HCT116 (cell line): ENCODE data around the gene CCDC183. TPM values are rescaled to one million over a fixed set of nuclear protein-coding genes. Genes with fewer than 3 reads are reported as not detected.

Experiments used
- ATAC-seq: fragments of 200-7000 bp; cut with Tn5 transposase; 2 replicates; pipeline ENCODE4 v1.9.1; 2020; ENCODE audit warnings: mild to moderate bottlenecking, moderate library complexity
- BruUV-seq: library from RNA; stranded (reverse); fragments of 400-500 nt; replicated peaks from 2 replicates; lab custom pipeline; 2021; lab: Mats Ljungman, UMichigan
- CTCF ChIA-PET: fragments of 300-600 bp; sonication (Branson Sonifier 250); formaldehyde crosslinking; loops from one replicate; lab custom pipeline; 2021; ENCODE audit warnings: antibody characterized with exemption; lab: Charles Lee
- POLR2A ChIA-PET: fragments of 300-600, 350-600 bp; sonication (Branson Sonifier 250); formaldehyde crosslinking; loops from one replicate; lab custom pipeline; 2021; ENCODE audit warnings: antibody characterized with exemption; lab: Charles Lee
- RAD21 ChIA-PET, 2 experiments: fragments of 300-600 bp; sonication (Branson Sonifier 250); formaldehyde crosslinking; loops; one replicate each; lab custom pipeline; 2023; ENCODE audit warnings: low total read pairs in 2 of 2; ENCODE audit not compliant: uncharacterized antibody in 2 of 2, unreplicated experiment in 2 of 2, low non-redundant PET in 1 of 2; lab: Charles Lee
- DNase-seq: peaks from one replicate; pipeline ENCODE4 v3.0.0-alpha.2; 2010; ENCODE audit warnings: low read depth, low spot score
- H2AFZ ChIP-seq: fragments of 200-600 bp; shearing (Covaris generic), sonication (generic); 2 replicates; pipeline ENCODE4 v1.6.1; 2017; ENCODE audit warnings: low read depth, mixed run types, mixed read lengths, antibody characterized with exemption, low read length; ENCODE audit not compliant: poor library complexity, severe bottlenecking
- H3K27ac ChIP-seq: 2 replicates; pipeline ENCODE4 v1.5.1; 2012; ENCODE audit warnings: low read depth, low read length
- H3K27me3 ChIP-seq: fragments of 200-600 bp; sonication (generic); 2 replicates; pipeline ENCODE4 v1.6.1; 2016; ENCODE audit warnings: mixed run types, low read length, mixed read lengths; ENCODE audit not compliant: insufficient read depth
- H3K36me3 ChIP-seq, 2 experiments: fragments of 200-500 bp in 1 of 2; fragments of 200-600 bp in 1 of 2; sonication (Bioruptor generic) in 1 of 2; sonication (generic) in 1 of 2; 2 replicates each; pipeline versions ENCODE4 v1.5.1 to v1.6.1; 2014 to 2016; ENCODE audit warnings: low read length in 2 of 2, inconsistent platforms in 1 of 2, mixed read lengths in 1 of 2, mixed run types in 1 of 2; ENCODE audit not compliant: insufficient read depth in 2 of 2, control insufficient read depth in 1 of 2
- H3K4me1 ChIP-seq, 2 experiments: fragments of 200-600 bp in 1 of 2; sonication (generic) in 1 of 2; 2 replicates each; pipeline versions ENCODE4 v1.5.1 to v1.6.1; 2012 to 2017; ENCODE audit warnings: low read length in 2 of 2, inconsistent platforms in 1 of 2, mild to moderate bottlenecking in 1 of 2, mixed read lengths in 1 of 2, mixed run types in 1 of 2, moderate library complexity in 1 of 2; ENCODE audit not compliant: insufficient read depth in 2 of 2, control insufficient read depth in 1 of 2
- H3K4me2 ChIP-seq: fragments of 200-600 bp; sonication (generic); 2 replicates; pipeline ENCODE4 v1.6.1; 2017; ENCODE audit warnings: mixed run types, low read length, mixed read lengths
- H3K4me3 ChIP-seq, 2 experiments: fragments of 200-600 bp in 1 of 2; sonication (generic) in 1 of 2; replicated peaks in 1 of 2; 2 replicates each; pipeline ENCODE4 v1.5.1; 2011 to 2016; ENCODE audit warnings: low read length in 2 of 2, control low read depth in 1 of 2, low read depth in 1 of 2, mild to moderate bottlenecking in 1 of 2, mixed read lengths in 1 of 2, mixed run types in 1 of 2
- H3K79me2 ChIP-seq: fragments of 200-600 bp; sonication (generic); 2 replicates; pipeline ENCODE4 v1.6.1; 2017; ENCODE audit warnings: mild to moderate bottlenecking, mixed run types, low read length, moderate library complexity, mixed read lengths; ENCODE audit not compliant: insufficient read depth
- H3K9ac ChIP-seq: fragments of 200-600 bp; sonication (generic); 2 replicates; pipeline ENCODE4 v1.6.1; 2016; ENCODE audit warnings: low read length, mixed read lengths
- H3K9me2 ChIP-seq: fragments of 200-600 bp; sonication (generic), shearing (Covaris generic); 2 replicates; pipeline ENCODE4 v1.6.1; 2017; ENCODE audit warnings: mixed run types, mild to moderate bottlenecking, moderate library complexity; ENCODE audit not compliant: insufficient read depth
- H3K9me3 ChIP-seq, 2 experiments: fragments of 200-500 bp in 1 of 2; fragments of 200-600 bp in 1 of 2; sonication (Bioruptor generic) in 1 of 2; sonication (generic) in 1 of 2; 2 replicates each; pipeline ENCODE4 v1.6.1; 2014 to 2017; ENCODE audit warnings: low read length in 2 of 2, mixed read lengths in 2 of 2, inconsistent platforms in 1 of 2, low read depth in 1 of 2, mild to moderate bottlenecking in 1 of 2, mixed run types in 1 of 2, moderate library complexity in 1 of 2; ENCODE audit not compliant: control insufficient read depth in 1 of 2, insufficient read depth in 1 of 2
- H4K20me1 ChIP-seq: fragments of 200-600 bp; sonication (generic), shearing (Covaris generic); 2 replicates; pipeline ENCODE4 v1.6.1; 2017; ENCODE audit warnings: mixed run types, mild to moderate bottlenecking, moderate library complexity; ENCODE audit not compliant: insufficient read depth
- CBX3 ChIP-seq: IDR thresholded peaks from 2 replicates; pipeline ENCODE4 v1.6.1; 2012; ENCODE audit warnings: low read depth
- EGR1 ChIP-seq: IDR thresholded peaks from 2 replicates; pipeline ENCODE4 v1.6.1; 2012; ENCODE audit warnings: low read depth
- ELF1 ChIP-seq: IDR thresholded peaks from 2 replicates; pipeline ENCODE4 v1.6.1; 2012; ENCODE audit warnings: low read depth, borderline replicate concordance
- FOSL1 ChIP-seq: IDR thresholded peaks from 2 replicates; pipeline ENCODE4 v1.6.1; 2012; ENCODE audit warnings: low read depth
- POLR2A ChIP-seq: IDR thresholded peaks from 2 replicates; pipeline ENCODE4 v1.7.0; 2011; ENCODE audit warnings: borderline replicate concordance; ENCODE audit not compliant: insufficient read depth, insufficient read length; ENCODE audit errors: extremely low read depth
- POLR2AphosphoS5 ChIP-seq: IDR thresholded peaks from 2 replicates; pipeline ENCODE4 v1.6.1; 2011; ENCODE audit warnings: mild to moderate bottlenecking, low read depth, low read length, moderate library complexity
- RAD21 ChIP-seq: IDR thresholded peaks from 2 replicates; pipeline ENCODE4 v1.6.1; 2012; ENCODE audit warnings: low read depth, mild to moderate bottlenecking
- SIN3A ChIP-seq: IDR thresholded peaks from 2 replicates; pipeline ENCODE4 v1.6.1; 2012; ENCODE audit warnings: low read depth
- SP1 ChIP-seq: IDR thresholded peaks from 2 replicates; pipeline ENCODE4 v1.6.1; 2012; ENCODE audit warnings: low read depth
- TCF7L2 ChIP-seq: IDR thresholded peaks from 2 replicates; pipeline ENCODE4 v1.7.0; 2011; ENCODE audit warnings: borderline replicate concordance, inconsistent platforms; ENCODE audit not compliant: insufficient read depth, insufficient read length; ENCODE audit errors: extremely low read depth
- YY1 ChIP-seq: IDR thresholded peaks from 2 replicates; pipeline ENCODE4 v1.6.1; 2011; ENCODE audit warnings: low read length, low read depth, moderate library complexity, mild to moderate bottlenecking; ENCODE audit not compliant: insufficient replicate concordance; ENCODE audit errors: extremely low read depth
- ZFX ChIP-seq: fragments of 450-650 bp; IDR thresholded peaks from 2 replicates; pipeline ENCODE4 v1.6.1; 2017
- intact Hi-C: fragments of 100-400 bp; cut with micrococcal nuclease; formaldehyde crosslinking; loops from 2 replicates; pipeline ENCODE4 v1.10.0; 2022
- total RNA-seq: library from RNA; stranded (reverse); gene quantifications from one replicate; pipeline ENCODE4 v1.2.1, GENCODE V29; 2021; ENCODE audit not compliant: unreplicated experiment
- TF ChIP-seq, protein P1 (sequence below): IDR thresholded peaks from 2 replicates; pipeline ENCODE4 v1.6.1; 2011; ENCODE audit warnings: mild to moderate bottlenecking, low read length, moderate library complexity; ENCODE audit not compliant: insufficient replicate concordance; ENCODE audit errors: extremely low read depth
- TF ChIP-seq, protein P2 (sequence below): IDR thresholded peaks from 2 replicates; pipeline ENCODE4 v1.6.1; 2012; ENCODE audit warnings: low read depth
- TF ChIP-seq, protein P3 (sequence below): IDR thresholded peaks from 2 replicates; pipeline ENCODE4 v1.6.1; 2012
- TF ChIP-seq, protein P4 (sequence below), 3 experiments: fragments of 200-600 bp in 1 of 3; sonication (generic) in 1 of 3; IDR thresholded peaks in 2 of 3; conservative IDR thresholded peaks in 1 of 3; 2 replicates each; pipeline ENCODE4 v1.5.1; 2012 to 2017; ENCODE audit warnings: low read depth in 2 of 3, low read length in 2 of 3, antibody characterized with exemption in 1 of 3, borderline replicate concordance in 1 of 3, control low read depth in 1 of 3, mild to moderate bottlenecking in 1 of 3, mixed read lengths in 1 of 3, mixed run types in 1 of 3, moderate library complexity in 1 of 3; ENCODE audit not compliant: insufficient read depth in 1 of 3
- TF ChIP-seq, protein P5 (sequence below): IDR thresholded peaks from 2 replicates; pipeline ENCODE4 v1.6.1; 2012

CCDC183 gene
- total RNA-seq, 1 experiment from 2014 or later: 2.8 TPM

DNA sequence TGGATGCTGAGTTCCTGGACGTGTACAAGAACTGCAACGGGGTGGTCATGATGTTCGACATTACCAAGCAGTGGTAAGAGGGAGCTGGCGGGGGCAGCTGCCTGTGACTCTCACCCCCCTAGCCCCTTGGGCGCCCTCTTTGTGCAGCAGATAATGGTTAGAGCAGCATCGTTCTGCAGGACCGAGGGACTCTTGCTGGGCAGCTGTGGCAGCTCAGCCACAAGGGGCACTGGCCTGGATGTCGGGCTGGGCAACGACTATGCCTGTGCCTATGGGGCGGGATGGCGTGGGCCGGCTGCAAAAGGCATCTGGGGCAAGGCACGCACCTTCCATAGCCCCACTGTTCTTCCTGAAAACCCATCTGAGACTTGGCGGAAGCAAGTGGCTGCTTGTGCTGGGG, 33.3 kb downstream of the CCDC183 start:
- Histone ChIP-seq H3K4me1 (no peaks in the 10 kb centered on the region), H3K79me2 (no peaks in the 10 kb centered on the region), H4K20me1 (no peaks in the 10 kb centered on the region), H3K4me2 (no peak overlapping the region), H3K27ac (no peak overlapping the region), H3K9ac (no peak overlapping the region), H3K4me3 (no peak overlapping the region), H3K9me3 (no peaks in the 10 kb centered on the region)
- RAD21 ChIA-PET: no interaction called here
- CTCF ChIA-PET: no interaction called here
- intact Hi-C loops: no loop called here
- POLR2A ChIA-PET: no interaction called here
- ATAC-seq: no peak
- no peak for DNase-seq
- TF ChIP-seq ZFX: no peak
- TF ChIP-seq SP1: no peak
- no peak for TF ChIP-seq SIN3A
- TF ChIP-seq, protein P1, sequence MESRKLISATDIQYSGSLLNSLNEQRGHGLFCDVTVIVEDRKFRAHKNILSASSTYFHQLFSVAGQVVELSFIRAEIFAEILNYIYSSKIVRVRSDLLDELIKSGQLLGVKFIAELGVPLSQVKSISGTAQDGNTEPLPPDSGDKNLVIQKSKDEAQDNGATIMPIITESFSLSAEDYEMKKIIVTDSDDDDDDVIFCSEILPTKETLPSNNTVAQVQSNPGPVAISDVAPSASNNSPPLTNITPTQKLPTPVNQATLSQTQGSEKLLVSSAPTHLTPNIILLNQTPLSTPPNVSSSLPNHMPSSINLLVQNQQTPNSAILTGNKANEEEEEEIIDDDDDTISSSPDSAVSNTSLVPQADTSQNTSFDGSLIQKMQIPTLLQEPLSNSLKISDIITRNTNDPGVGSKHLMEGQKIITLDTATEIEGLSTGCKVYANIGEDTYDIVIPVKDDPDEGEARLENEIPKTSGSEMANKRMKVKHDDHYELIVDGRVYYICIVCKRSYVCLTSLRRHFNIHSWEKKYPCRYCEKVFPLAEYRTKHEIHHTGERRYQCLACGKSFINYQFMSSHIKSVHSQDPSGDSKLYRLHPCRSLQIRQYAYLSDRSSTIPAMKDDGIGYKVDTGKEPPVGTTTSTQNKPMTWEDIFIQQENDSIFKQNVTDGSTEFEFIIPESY: no peak
- no peak for TF ChIP-seq FOSL1
- TF ChIP-seq TCF7L2: no peak
- TF ChIP-seq RAD21: no peak
- TF ChIP-seq CBX3: no peak
- TF ChIP-seq, protein P2, sequence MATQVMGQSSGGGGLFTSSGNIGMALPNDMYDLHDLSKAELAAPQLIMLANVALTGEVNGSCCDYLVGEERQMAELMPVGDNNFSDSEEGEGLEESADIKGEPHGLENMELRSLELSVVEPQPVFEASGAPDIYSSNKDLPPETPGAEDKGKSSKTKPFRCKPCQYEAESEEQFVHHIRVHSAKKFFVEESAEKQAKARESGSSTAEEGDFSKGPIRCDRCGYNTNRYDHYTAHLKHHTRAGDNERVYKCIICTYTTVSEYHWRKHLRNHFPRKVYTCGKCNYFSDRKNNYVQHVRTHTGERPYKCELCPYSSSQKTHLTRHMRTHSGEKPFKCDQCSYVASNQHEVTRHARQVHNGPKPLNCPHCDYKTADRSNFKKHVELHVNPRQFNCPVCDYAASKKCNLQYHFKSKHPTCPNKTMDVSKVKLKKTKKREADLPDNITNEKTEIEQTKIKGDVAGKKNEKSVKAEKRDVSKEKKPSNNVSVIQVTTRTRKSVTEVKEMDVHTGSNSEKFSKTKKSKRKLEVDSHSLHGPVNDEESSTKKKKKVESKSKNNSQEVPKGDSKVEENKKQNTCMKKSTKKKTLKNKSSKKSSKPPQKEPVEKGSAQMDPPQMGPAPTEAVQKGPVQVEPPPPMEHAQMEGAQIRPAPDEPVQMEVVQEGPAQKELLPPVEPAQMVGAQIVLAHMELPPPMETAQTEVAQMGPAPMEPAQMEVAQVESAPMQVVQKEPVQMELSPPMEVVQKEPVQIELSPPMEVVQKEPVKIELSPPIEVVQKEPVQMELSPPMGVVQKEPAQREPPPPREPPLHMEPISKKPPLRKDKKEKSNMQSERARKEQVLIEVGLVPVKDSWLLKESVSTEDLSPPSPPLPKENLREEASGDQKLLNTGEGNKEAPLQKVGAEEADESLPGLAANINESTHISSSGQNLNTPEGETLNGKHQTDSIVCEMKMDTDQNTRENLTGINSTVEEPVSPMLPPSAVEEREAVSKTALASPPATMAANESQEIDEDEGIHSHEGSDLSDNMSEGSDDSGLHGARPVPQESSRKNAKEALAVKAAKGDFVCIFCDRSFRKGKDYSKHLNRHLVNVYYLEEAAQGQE: no peak
- no peak for TF ChIP-seq EGR1
- TF ChIP-seq, protein P3, sequence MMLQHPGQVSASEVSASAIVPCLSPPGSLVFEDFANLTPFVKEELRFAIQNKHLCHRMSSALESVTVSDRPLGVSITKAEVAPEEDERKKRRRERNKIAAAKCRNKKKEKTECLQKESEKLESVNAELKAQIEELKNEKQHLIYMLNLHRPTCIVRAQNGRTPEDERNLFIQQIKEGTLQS: no peak
- TF ChIP-seq, protein P4, sequence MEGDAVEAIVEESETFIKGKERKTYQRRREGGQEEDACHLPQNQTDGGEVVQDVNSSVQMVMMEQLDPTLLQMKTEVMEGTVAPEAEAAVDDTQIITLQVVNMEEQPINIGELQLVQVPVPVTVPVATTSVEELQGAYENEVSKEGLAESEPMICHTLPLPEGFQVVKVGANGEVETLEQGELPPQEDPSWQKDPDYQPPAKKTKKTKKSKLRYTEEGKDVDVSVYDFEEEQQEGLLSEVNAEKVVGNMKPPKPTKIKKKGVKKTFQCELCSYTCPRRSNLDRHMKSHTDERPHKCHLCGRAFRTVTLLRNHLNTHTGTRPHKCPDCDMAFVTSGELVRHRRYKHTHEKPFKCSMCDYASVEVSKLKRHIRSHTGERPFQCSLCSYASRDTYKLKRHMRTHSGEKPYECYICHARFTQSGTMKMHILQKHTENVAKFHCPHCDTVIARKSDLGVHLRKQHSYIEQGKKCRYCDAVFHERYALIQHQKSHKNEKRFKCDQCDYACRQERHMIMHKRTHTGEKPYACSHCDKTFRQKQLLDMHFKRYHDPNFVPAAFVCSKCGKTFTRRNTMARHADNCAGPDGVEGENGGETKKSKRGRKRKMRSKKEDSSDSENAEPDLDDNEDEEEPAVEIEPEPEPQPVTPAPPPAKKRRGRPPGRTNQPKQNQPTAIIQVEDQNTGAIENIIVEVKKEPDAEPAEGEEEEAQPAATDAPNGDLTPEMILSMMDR (IDR thresholded peaks at IDR 0.05 in 2 of 3, conservative IDR thresholded peaks at IDR 0.05 in 1 of 3; ENCODE audit: borderline replicate concordance in 1 of 3, insufficient read depth in 1 of 3, low read depth in 2 of 3, low read length in 2 of 3): no peak
- no peak for TF ChIP-seq POLR2AphosphoS5
- no peak for TF ChIP-seq YY1
- no peak for TF ChIP-seq POLR2A
- no peak for TF ChIP-seq ELF1
- TF ChIP-seq, protein P5, sequence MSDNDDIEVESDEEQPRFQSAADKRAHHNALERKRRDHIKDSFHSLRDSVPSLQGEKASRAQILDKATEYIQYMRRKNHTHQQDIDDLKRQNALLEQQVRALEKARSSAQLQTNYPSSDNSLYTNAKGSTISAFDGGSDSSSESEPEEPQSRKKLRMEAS: no peak
- TF ChIP-seq, all 23 proteins: peak for 0
- Histone ChIP-seq H2AFZ (no peak overlapping the region), H3K36me3 (peaks cover 7 to 13% of the 10 kb centered on the region in 2 experiments), H3K27me3 (no peaks in the 10 kb centered on the region), H3K9me2 (no peaks in the 10 kb centered on the region)
- BruUV-seq: no TSS peak
